Adrenal gland (tissue), 12 donors: ENCODE results near the gene LRRC10. TPM values are rescaled to one million over a fixed set of nuclear protein-coding genes. Genes with fewer than 3 reads are reported as not detected.

Experiments used
- DNase-seq, 7 donors: peaks; one replicate each; pipeline ENCODE4 v3.0.0-alpha.2; 2019 to 2020
- H3K27ac ChIP-seq, 5 donors: fragments of 200-600 bp; sonication (generic) in 4 of 5; 1 replicate in 3 of 5; 2 replicates in 2 of 5; pipeline versions ENCODE4 v1.5.1 to v1.8.0; 2016 to 2020; ENCODE audit warnings: mild to moderate bottlenecking in 1 of 5
- H3K27me3 ChIP-seq: fragments of 200-600 bp; 2 replicates; pipeline ENCODE4 v1.8.0; 2021
- H3K36me3 ChIP-seq, 2 donors: fragments of 200-600 bp; replicated peaks in 1 of 2; 1 replicate in 1 of 2; 2 replicates in 1 of 2; pipeline versions ENCODE4 v1.5.1 to v1.8.0; 2018 to 2022
- H3K4me1 ChIP-seq, 2 donors: fragments of 200-600 bp; replicated peaks in 1 of 2; 1 replicate in 1 of 2; 2 replicates in 1 of 2; pipeline versions ENCODE4 v1.5.1 to v1.8.0; 2018 to 2021
- H3K4me3 ChIP-seq, 4 donors: fragments of 200-600 bp; sonication (generic) in 3 of 4; one replicate each; pipeline ENCODE4 v1.5.1; 2016 to 2018
- H3K9me3 ChIP-seq, 3 donors: fragments of 200-600 bp; sonication (generic) in 1 of 3; replicated peaks in 1 of 3; 1 replicate in 2 of 3; 2 replicates in 1 of 3; pipeline versions ENCODE4 v1.5.1 to v1.8.0; 2016 to 2021
- CTCF ChIP-seq, 6 experiments: fragments of 450-650 bp in 4 of 6; fragments of 200-600 bp in 2 of 6; sonication (generic) in 1 of 6; IDR thresholded peaks; 1 replicate in 5 of 6; 2 replicates in 1 of 6; pipeline versions ENCODE4 v1.5.1 to v1.8.0; 2016 to 2021; ENCODE audit warnings: antibody characterized with exemption in 6 of 6, mild to moderate bottlenecking in 2 of 6, moderate library complexity in 1 of 6
- POLR2A ChIP-seq, 2 donors: fragments of 450-650 bp; IDR thresholded peaks; one replicate each; pipeline ENCODE4 v1.6.1; 2017; ENCODE audit warnings: antibody characterized with exemption in 2 of 2, mild to moderate bottlenecking in 2 of 2, moderate library complexity in 1 of 2
- WGBS, 4 donors: extraction: QIAGEN DNeasy Blood & Tissue Kit in 2 of 4; methylation state at CpG; one replicate each; pipeline versions ENCODE4 v1.1.5 to v1.1.7; 2013 to 2017; 5-methylcytosine and 5-hydroxymethylcytosine counted together
- intact Hi-C, 2 donors: fragments of 100-400 bp; cut with DNase I; formaldehyde crosslinking; loops; one replicate each; pipeline versions ENCODE4 v1.14.1 to v1.15.0; 2022 to 2023
- polyA plus RNA-seq, 3 donors: library from polyadenylated mRNA; stranded (reverse); fragments of 200-250 nt in 2 of 3; fragments of 350-450 nt in 1 of 3; fragmentation: Illumina TruSeq in 1 of 3; extraction: RNeasy Lipid Tissue Mini Kit (QIAGEN cat#74804) in 1 of 3; gene quantifications; one replicate each; pipeline ENCODE4 v1.2.3, GENCODE V29; 2013 to 2014
- total RNA-seq, 9 donors: library from RNA; depleted of rRNA in 4 of 9; stranded (reverse); fragments of >200 nt in 4 of 9; fragments of 120-200 nt in 1 of 9; fragmentation: NEBNext Ultra II Directional in 1 of 9; extraction: Animal tissue kit (Norgen Biotek cat#: 25700) in 1 of 9; gene quantifications; one replicate each; pipeline versions ENCODE4 v1.1.0 to v1.2.4, GENCODE V29; 2013 to 2023
- donor health status: healthy with polysubstance abuse.
- donor health status: Bipolar disorder and iron deficiency.
- donor health status: DM: yes; HTN: yes; CAD: no.
- donor health status: DM: no; HTN: no; CAD: no.
- donor health status: DM: no; HTN: no; CAD: no.
- donor health status: DM: yes; HTN: yes; CAD: no.

LRRC10 gene
- total and polyA plus RNA-seq, 12 donors, result not detected

GRCh38 chr12:69620921-69621320, 10.2 kb upstream of the LRRC10 start:
- H3K27me3 ChIP-seq, result no peaks in the 10 kb centered on the region
- H3K36me3 ChIP-seq, result no peaks in the 10 kb centered on the region
- H3K4me3 ChIP-seq, result no peak overlapping the region
- no peaks in the 10 kb centered on the region for H3K9me3 ChIP-seq
- 55 to 75% (median 66%) methylated on average over 2 of the region's 2 CpGs for WGBS, 4 donors
- no peak overlapping the region for H3K27ac ChIP-seq
- intact Hi-C loops, result no loop called here
- no peaks in the 10 kb centered on the region for H3K4me1 ChIP-seq
- peak in 4 of 7 donors; percentile 18 to 52 (median 39) for DNase-seq
- TF ChIP-seq POLR2A (IDR thresholded peaks at IDR 0.05) (no peak), CTCF (IDR thresholded peaks at IDR 0.05) (no peak)

- TF ChIP-seq POLR2A (IDR thresholded peaks at IDR 0.05), result no peak
- TF ChIP-seq CTCF (IDR thresholded peaks at IDR 0.05), result no peak
- no peak overlapping the region for H3K27ac ChIP-seq
- WGBS, 4 donors, result 83 to 93% (median 88%) methylated on average over 4 of the region's 4 CpGs
- intact Hi-C loops, result no loop called here
- no peaks in the 10 kb centered on the region for H3K4me1 ChIP-seq
- H3K27me3 ChIP-seq, result no peaks in the 10 kb centered on the region
- no peaks in the 10 kb centered on the region for H3K36me3 ChIP-seq
- DNase-seq, result no peak
- no peak overlapping the region for H3K4me3 ChIP-seq
- H3K9me3 ChIP-seq, result no peaks in the 10 kb centered on the region
These were observed 9.4 kb upstream of the LRRC10 start for GRCh38 chr12:69620077-69620476.

- H3K27me3 ChIP-seq, result no peaks in the 10 kb centered on the region
- TF ChIP-seq POLR2A (IDR thresholded peaks at IDR 0.05) (no peak), CTCF (IDR thresholded peaks at IDR 0.05) (no peak)
- no peak overlapping the region for H3K27ac ChIP-seq
- no peaks in the 10 kb centered on the region for H3K9me3 ChIP-seq
- WGBS, 4 donors, result 62 to 71% (median 66%) methylated on average over 6 of the region's 6 CpGs
- H3K36me3 ChIP-seq, result no peaks in the 10 kb centered on the region
- DNase-seq, result no peak
- H3K4me1 ChIP-seq, result no peaks in the 10 kb centered on the region
- H3K4me3 ChIP-seq, result no peak overlapping the region
- intact Hi-C loops, result no loop called here
These were observed 8.3 kb upstream of the LRRC10 start for GRCh38 chr12:69619050-69619449.

- H3K9me3 ChIP-seq, result no peaks in the 10 kb centered on the region
- DNase-seq, result no peak
- no peak for TF ChIP-seq CTCF (IDR thresholded peaks at IDR 0.05)
- TF ChIP-seq POLR2A (IDR thresholded peaks at IDR 0.05), result no peak
- intact Hi-C loops, result no loop called here
- no peaks in the 10 kb centered on the region for H3K27me3 ChIP-seq
- no peak overlapping the region for H3K27ac ChIP-seq
- no peak overlapping the region for H3K4me3 ChIP-seq
- WGBS, 4 donors, result 73 to 87% (median 80%) methylated on average over 13 to 14 of the region's 14 CpGs
- no peaks in the 10 kb centered on the region for H3K4me1 ChIP-seq
- no peaks in the 10 kb centered on the region for H3K36me3 ChIP-seq
These were observed 5.3 kb upstream of the LRRC10 start for GRCh38 chr12:69616025-69616424.
